H1 (cell line): ENCODE measurements around the gene CCDC47. TPM values are rescaled to one million over a fixed set of nuclear protein-coding genes. Genes with fewer than 3 reads are reported as not detected.

Source experiments
- GABPA ChIP-seq: IDR thresholded peaks from 2 replicates; pipeline ENCODE4 v1.6.1; 2011; ENCODE audit warnings: mild to moderate bottlenecking, low read length, moderate library complexity, borderline replicate concordance; ENCODE audit not compliant: insufficient read depth
- PHF8 ChIP-seq: fragments of 200-600 bp; sonication (generic); conservative IDR thresholded peaks from 2 replicates; pipeline ENCODE4 v1.7.1; 2012; ENCODE audit warnings: low read depth, mild to moderate bottlenecking, inconsistent platforms, low read length, moderate library complexity
- TAF1 ChIP-seq: IDR thresholded peaks from 2 replicates; pipeline ENCODE4 v1.6.1; 2011; ENCODE audit warnings: mild to moderate bottlenecking, low read depth, low read length
- TEAD4 ChIP-seq: IDR thresholded peaks from 2 replicates; pipeline ENCODE4 v1.6.1; 2012; ENCODE audit warnings: low read depth, low read length, inconsistent platforms, mixed read lengths
- ZNF274 ChIP-seq: IDR thresholded peaks from 2 replicates; pipeline ENCODE4 v1.7.0; 2012; ENCODE audit warnings: low read length, borderline replicate concordance; ENCODE audit errors: extremely low read depth
- polyA plus RNA-seq, 7 experiments: library from polyadenylated mRNA; depleted of rRNA in 3 of 7; stranded (reverse) in 5 of 7; unstranded in 2 of 7; fragments of >200 nt in 5 of 7; fragments of 200-250 nt in 2 of 7; gene quantifications; 1 replicate in 5 of 7; 2 replicates in 1 of 7; 4 replicates in 1 of 7; pipeline versions ENCODE4 v1.2.1 to v1.2.3, GENCODE V29; 2011 to 2013; ENCODE audit warnings: missing spikeins in 2 of 7, mixed read lengths in 2 of 7
- total RNA-seq: library from RNA; stranded (reverse); fragmentation: NEBNext Ultra II Directional; extraction: Animal tissue kit (Norgen Biotek cat#: 25700); gene quantifications from 2 replicates; pipeline ENCODE4 v1.2.1, GENCODE V29; 2021
- TF ChIP-seq, protein P1 (sequence below): fragments of 300-600 bp; sonication (generic); IDR thresholded peaks from 2 replicates; pipeline ENCODE4 v1.7.1; 2012; ENCODE audit warnings: low read length, moderate library complexity, mild to moderate bottlenecking, inconsistent platforms; ENCODE audit not compliant: insufficient replicate concordance

The CCDC47 gene
- total and polyA plus RNA-seq, 2 of the 8 experiments (the other 6 are each of a cell fraction or from before 2014, with no cell fraction given), result 21.2 to 83.1 TPM

DNA sequence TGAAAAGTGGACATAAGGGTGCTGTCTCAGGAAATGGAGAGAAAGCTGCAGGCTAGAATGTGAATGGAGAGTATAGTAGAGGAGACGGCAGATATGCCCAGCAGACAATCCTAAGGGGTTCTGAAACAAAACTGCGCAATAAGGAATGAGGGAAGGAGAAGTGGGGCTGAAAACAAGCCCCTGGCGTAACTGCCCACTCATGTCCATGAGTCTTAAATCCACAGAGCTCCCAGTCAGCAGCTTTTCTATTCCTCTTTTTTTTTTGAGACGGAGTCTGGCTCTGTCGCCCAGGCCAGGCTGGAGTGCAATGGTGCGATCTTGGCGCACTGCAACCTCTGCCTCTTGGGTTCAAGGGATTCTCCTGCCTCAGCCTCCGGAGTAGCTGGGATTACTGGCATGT lies 37.7 kb downstream of the CCDC47 start (continued):
- TF ChIP-seq, protein P1, sequence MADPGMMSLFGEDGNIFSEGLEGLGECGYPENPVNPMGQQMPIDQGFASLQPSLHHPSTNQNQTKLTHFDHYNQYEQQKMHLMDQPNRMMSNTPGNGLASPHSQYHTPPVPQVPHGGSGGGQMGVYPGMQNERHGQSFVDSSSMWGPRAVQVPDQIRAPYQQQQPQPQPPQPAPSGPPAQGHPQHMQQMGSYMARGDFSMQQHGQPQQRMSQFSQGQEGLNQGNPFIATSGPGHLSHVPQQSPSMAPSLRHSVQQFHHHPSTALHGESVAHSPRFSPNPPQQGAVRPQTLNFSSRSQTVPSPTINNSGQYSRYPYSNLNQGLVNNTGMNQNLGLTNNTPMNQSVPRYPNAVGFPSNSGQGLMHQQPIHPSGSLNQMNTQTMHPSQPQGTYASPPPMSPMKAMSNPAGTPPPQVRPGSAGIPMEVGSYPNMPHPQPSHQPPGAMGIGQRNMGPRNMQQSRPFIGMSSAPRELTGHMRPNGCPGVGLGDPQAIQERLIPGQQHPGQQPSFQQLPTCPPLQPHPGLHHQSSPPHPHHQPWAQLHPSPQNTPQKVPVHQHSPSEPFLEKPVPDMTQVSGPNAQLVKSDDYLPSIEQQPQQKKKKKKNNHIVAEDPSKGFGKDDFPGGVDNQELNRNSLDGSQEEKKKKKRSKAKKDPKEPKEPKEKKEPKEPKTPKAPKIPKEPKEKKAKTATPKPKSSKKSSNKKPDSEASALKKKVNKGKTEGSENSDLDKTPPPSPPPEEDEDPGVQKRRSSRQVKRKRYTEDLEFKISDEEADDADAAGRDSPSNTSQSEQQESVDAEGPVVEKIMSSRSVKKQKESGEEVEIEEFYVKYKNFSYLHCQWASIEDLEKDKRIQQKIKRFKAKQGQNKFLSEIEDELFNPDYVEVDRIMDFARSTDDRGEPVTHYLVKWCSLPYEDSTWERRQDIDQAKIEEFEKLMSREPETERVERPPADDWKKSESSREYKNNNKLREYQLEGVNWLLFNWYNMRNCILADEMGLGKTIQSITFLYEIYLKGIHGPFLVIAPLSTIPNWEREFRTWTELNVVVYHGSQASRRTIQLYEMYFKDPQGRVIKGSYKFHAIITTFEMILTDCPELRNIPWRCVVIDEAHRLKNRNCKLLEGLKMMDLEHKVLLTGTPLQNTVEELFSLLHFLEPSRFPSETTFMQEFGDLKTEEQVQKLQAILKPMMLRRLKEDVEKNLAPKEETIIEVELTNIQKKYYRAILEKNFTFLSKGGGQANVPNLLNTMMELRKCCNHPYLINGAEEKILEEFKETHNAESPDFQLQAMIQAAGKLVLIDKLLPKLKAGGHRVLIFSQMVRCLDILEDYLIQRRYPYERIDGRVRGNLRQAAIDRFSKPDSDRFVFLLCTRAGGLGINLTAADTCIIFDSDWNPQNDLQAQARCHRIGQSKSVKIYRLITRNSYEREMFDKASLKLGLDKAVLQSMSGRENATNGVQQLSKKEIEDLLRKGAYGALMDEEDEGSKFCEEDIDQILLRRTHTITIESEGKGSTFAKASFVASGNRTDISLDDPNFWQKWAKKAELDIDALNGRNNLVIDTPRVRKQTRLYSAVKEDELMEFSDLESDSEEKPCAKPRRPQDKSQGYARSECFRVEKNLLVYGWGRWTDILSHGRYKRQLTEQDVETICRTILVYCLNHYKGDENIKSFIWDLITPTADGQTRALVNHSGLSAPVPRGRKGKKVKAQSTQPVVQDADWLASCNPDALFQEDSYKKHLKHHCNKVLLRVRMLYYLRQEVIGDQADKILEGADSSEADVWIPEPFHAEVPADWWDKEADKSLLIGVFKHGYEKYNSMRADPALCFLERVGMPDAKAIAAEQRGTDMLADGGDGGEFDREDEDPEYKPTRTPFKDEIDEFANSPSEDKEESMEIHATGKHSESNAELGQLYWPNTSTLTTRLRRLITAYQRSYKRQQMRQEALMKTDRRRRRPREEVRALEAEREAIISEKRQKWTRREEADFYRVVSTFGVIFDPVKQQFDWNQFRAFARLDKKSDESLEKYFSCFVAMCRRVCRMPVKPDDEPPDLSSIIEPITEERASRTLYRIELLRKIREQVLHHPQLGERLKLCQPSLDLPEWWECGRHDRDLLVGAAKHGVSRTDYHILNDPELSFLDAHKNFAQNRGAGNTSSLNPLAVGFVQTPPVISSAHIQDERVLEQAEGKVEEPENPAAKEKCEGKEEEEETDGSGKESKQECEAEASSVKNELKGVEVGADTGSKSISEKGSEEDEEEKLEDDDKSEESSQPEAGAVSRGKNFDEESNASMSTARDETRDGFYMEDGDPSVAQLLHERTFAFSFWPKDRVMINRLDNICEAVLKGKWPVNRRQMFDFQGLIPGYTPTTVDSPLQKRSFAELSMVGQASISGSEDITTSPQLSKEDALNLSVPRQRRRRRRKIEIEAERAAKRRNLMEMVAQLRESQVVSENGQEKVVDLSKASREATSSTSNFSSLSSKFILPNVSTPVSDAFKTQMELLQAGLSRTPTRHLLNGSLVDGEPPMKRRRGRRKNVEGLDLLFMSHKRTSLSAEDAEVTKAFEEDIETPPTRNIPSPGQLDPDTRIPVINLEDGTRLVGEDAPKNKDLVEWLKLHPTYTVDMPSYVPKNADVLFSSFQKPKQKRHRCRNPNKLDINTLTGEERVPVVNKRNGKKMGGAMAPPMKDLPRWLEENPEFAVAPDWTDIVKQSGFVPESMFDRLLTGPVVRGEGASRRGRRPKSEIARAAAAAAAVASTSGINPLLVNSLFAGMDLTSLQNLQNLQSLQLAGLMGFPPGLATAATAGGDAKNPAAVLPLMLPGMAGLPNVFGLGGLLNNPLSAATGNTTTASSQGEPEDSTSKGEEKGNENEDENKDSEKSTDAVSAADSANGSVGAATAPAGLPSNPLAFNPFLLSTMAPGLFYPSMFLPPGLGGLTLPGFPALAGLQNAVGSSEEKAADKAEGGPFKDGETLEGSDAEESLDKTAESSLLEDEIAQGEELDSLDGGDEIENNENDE, result no peak
- no peak for TF ChIP-seq ZNF274
- no peak for TF ChIP-seq TAF1
- no peak for TF ChIP-seq PHF8
- no peak for TF ChIP-seq TEAD4
- no peak for TF ChIP-seq GABPA
